Retinal pigment epithelial cell (primary cell): ENCODE measurements around the gene CSNK1G1.
"Not testable (repeated sequence)": the region's sequence is repeated elsewhere in the genome, so short reads cannot be mapped to it uniquely, and the experiment has no call there.

Experiments used
- DNase-seq: peaks from one replicate; pipeline ENCODE4 v3.0.0-alpha.2; 2010; ENCODE audit warnings: low read depth
- H3K4me3 ChIP-seq: 2 replicates; pipeline ENCODE4 v1.5.1; 2011; ENCODE audit warnings: mild to moderate bottlenecking, low read length, control low read depth, moderate library complexity
- CTCF ChIP-seq: conservative IDR thresholded peaks from 2 replicates; pipeline ENCODE4 v1.5.1; 2011; ENCODE audit warnings: low read depth, low read length, control low read depth, inconsistent platforms

The CSNK1G1 gene

GRCh38 chr15:64386291-64386690 is 30.3 kb upstream of the CSNK1G1 start:
- no peak for TF ChIP-seq CTCF
- H3K4me3 ChIP-seq, result no peak overlapping the region
- DNase-seq, result no peak

- no peak for TF ChIP-seq CTCF
- H3K4me3 ChIP-seq, result no peak overlapping the region
- DNase-seq, result no peak
These were observed 27.8 kb upstream of the CSNK1G1 start for GRCh38 chr15:64383760-64384159.

- no peak for TF ChIP-seq CTCF
- H3K4me3 ChIP-seq, result peak within 1 kb of the TSS; percentile 85
- DNase-seq, result peak; percentile 88
These were observed 25.2 kb upstream of the CSNK1G1 start, which contains the start of gene PCLAF for GRCh38 chr15:64381000-64381751. PCLAF (minus strand) TSS chr15:64381441; CDS start chr15:64381371, 70 bp downstream.

GRCh38 chr15:64380130-64380870 is 24.3 kb upstream of the CSNK1G1 start:
- DNase-seq, result not testable (repeated sequence)

GRCh38 chr15:64379216-64379960 is 23.4 kb upstream of the CSNK1G1 start:
- H3K4me3 ChIP-seq, result peak overlapping the region; percentile 85
- DNase-seq, result no peak
- no peak for TF ChIP-seq CTCF

More at GRCh38 chr15:64380130-64380870, 24.3 kb upstream of the CSNK1G1 start:
- H3K4me3 ChIP-seq, result peak overlapping the region; percentile 85

- TF ChIP-seq CTCF, result no peak
- H3K4me3 ChIP-seq, result no peak overlapping the region
- DNase-seq, result no peak
These were observed 17.4 kb upstream of the CSNK1G1 start for GRCh38 chr15:64373360-64373759.

GRCh38 chr15:64371383-64371782 is 15.4 kb upstream of the CSNK1G1 start:
- H3K4me3 ChIP-seq, DNase-seq: not testable (repeated sequence)
